Liver (tissue), 9 donors: ENCODE measurements around the gene ACSBG1. TPM values are rescaled to one million over a fixed set of nuclear protein-coding genes. Genes with fewer than 3 reads are reported as not detected.
"Not testable (repeated sequence)": the region's sequence is repeated elsewhere in the genome, so short reads cannot be mapped to it uniquely, and the experiment has no call there.

Experiments used
- DNase-seq: peaks from one replicate; pipeline ENCODE4 v3.0.0-alpha.2; 2017; ENCODE audit warnings: low spot score
- H3K27ac ChIP-seq, 2 donors: one replicate each; pipeline ENCODE4 v1.7.0; 2013; ENCODE audit warnings: inconsistent platforms in 2 of 2, low read length in 2 of 2, control low read depth in 1 of 2, low read depth in 1 of 2, mild to moderate bottlenecking in 1 of 2
- H3K27me3 ChIP-seq, 4 donors: one replicate each; pipeline versions ENCODE4 v1.6.1 to v1.7.0; 2013; ENCODE audit warnings: low read length in 3 of 4, inconsistent platforms in 1 of 4, mild to moderate bottlenecking in 1 of 4, moderate library complexity in 1 of 4; ENCODE audit not compliant: control insufficient read depth in 4 of 4, insufficient read depth in 4 of 4
- H3K36me3 ChIP-seq, 4 donors: one replicate each; pipeline versions ENCODE4 v1.6.1 to v1.7.0; 2013; ENCODE audit warnings: low read length in 3 of 4, mild to moderate bottlenecking in 3 of 4, low read depth in 1 of 4, moderate library complexity in 1 of 4; ENCODE audit not compliant: control insufficient read depth in 4 of 4, insufficient read depth in 3 of 4
- H3K4me1 ChIP-seq, 4 donors: one replicate each; pipeline versions ENCODE4 v1.6.1 to v1.7.0; 2013; ENCODE audit warnings: low read length in 3 of 4, mild to moderate bottlenecking in 3 of 4, moderate library complexity in 1 of 4; ENCODE audit not compliant: control insufficient read depth in 4 of 4, insufficient read depth in 4 of 4
- H3K4me3 ChIP-seq, 3 donors: one replicate each; pipeline versions ENCODE4 v1.6.1 to v1.7.0; 2013; ENCODE audit warnings: low read length in 3 of 3, control low read depth in 1 of 3, low read depth in 1 of 3, mild to moderate bottlenecking in 1 of 3
- H3K9ac ChIP-seq, 2 donors: one replicate each; pipeline ENCODE4 v1.7.0; 2013; ENCODE audit warnings: low read length in 2 of 2, mild to moderate bottlenecking in 2 of 2, moderate library complexity in 2 of 2, control low read depth in 1 of 2, low read depth in 1 of 2
- H3K9me3 ChIP-seq, 4 donors: one replicate each; pipeline versions ENCODE4 v1.6.1 to v1.7.0; 2013; ENCODE audit warnings: low read length in 3 of 4; ENCODE audit not compliant: control insufficient read depth in 4 of 4
- FOXA1 ChIP-seq: IDR thresholded peaks from 2 replicates; pipeline ENCODE4 v1.6.1; 2016; ENCODE audit warnings: antibody characterized with exemption
- HNF4G ChIP-seq: IDR thresholded peaks from 2 replicates; pipeline ENCODE4 v1.6.1; 2016; ENCODE audit warnings: antibody characterized with exemption
- NR2F2 ChIP-seq: IDR thresholded peaks from 2 replicates; pipeline ENCODE4 v1.6.1; 2016; ENCODE audit warnings: antibody characterized with exemption
- TAF1 ChIP-seq: conservative IDR thresholded peaks from 2 replicates; pipeline ENCODE4 v1.6.1; 2016; ENCODE audit warnings: antibody characterized with exemption, mild to moderate bottlenecking
- WGBS: extraction: QIAGEN DNeasy Blood & Tissue Kit; methylation state at CpG from one replicate; pipeline ENCODE4 v1.1.7; 2013; 5-methylcytosine and 5-hydroxymethylcytosine counted together
- polyA plus RNA-seq, 2 donors: library from polyadenylated mRNA; stranded (reverse) in 1 of 2; unstranded in 1 of 2; fragments of 200-250 nt in 1 of 2; fragments of >200 nt in 1 of 2; fragmentation: Nextera tagmentation in 1 of 2; extraction: Ambion mirVana in 1 of 2; gene quantifications; one replicate each; pipeline versions ENCODE4 v1.2.1 to v1.2.3, GENCODE V29; 2013 to 2015
- total RNA-seq, 2 donors: library from RNA; depleted of rRNA; stranded (reverse); fragments of >200 nt; gene quantifications; one replicate each; pipeline ENCODE4 v1.2.3, GENCODE V29; 2014
- TF ChIP-seq, protein P1 (sequence below): IDR thresholded peaks from 2 replicates; pipeline ENCODE4 v1.6.1; 2016; ENCODE audit warnings: antibody characterized with exemption
- TF ChIP-seq, protein P2 (sequence below): IDR thresholded peaks from 2 replicates; pipeline ENCODE4 v1.6.1; 2016; ENCODE audit warnings: antibody characterized with exemption
- TF ChIP-seq, protein P3 (sequence below): IDR thresholded peaks from 2 replicates; pipeline ENCODE4 v1.6.1; 2016; ENCODE audit warnings: antibody characterized with exemption, mild to moderate bottlenecking
- donor health status: healthy.
- donor health status: healthy.
- donor health status: healthy.
- donor health status: healthy.
- donor health status: healthy.

ACSBG1 gene
- total and polyA plus RNA-seq, 4 donors, result under 0.01 to 3.8 (median 0.15) TPM

DNA sequence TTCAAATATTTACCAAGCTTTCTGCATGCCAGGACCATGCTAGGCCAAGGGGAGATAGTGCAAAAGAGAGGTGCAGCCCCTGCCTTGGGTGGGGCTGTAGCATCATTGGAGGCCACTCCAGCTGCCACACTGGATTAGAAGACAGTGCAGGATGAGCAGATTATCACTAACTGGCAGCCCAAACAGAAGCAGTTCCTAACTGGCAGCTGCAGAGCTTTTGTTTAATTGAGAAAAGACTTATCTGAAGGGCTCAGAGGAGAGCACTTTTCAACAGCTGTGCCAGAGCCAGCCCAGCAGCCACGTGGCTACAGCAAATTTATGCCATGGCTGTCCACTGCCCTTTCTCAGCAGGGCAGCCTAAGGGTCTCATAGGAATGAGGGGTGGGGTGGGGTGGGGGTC lies 13.5 kb upstream of the ACSBG1 start:
- Histone ChIP-seq H3K4me1 (no peaks in the 10 kb centered on the region), H3K9me3 (no peaks in the 10 kb centered on the region), H3K4me3 (no peak overlapping the region), H3K9ac (no peak overlapping the region), H3K27ac (no peak overlapping the region), H3K36me3 (no peaks in the 10 kb centered on the region), H3K27me3 (no peaks in the 10 kb centered on the region)
- 79% methylated on average over 1 of the region's 1 CpG for WGBS
- TF ChIP-seq NR2F2 (no peak), HNF4G (no peak), TAF1 (no peak), FOXA1 (no peak)
- TF ChIP-seq, protein P1, sequence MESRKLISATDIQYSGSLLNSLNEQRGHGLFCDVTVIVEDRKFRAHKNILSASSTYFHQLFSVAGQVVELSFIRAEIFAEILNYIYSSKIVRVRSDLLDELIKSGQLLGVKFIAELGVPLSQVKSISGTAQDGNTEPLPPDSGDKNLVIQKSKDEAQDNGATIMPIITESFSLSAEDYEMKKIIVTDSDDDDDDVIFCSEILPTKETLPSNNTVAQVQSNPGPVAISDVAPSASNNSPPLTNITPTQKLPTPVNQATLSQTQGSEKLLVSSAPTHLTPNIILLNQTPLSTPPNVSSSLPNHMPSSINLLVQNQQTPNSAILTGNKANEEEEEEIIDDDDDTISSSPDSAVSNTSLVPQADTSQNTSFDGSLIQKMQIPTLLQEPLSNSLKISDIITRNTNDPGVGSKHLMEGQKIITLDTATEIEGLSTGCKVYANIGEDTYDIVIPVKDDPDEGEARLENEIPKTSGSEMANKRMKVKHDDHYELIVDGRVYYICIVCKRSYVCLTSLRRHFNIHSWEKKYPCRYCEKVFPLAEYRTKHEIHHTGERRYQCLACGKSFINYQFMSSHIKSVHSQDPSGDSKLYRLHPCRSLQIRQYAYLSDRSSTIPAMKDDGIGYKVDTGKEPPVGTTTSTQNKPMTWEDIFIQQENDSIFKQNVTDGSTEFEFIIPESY, result no peak
- TF ChIP-seq, protein P2, sequence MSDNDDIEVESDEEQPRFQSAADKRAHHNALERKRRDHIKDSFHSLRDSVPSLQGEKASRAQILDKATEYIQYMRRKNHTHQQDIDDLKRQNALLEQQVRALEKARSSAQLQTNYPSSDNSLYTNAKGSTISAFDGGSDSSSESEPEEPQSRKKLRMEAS, result no peak
- TF ChIP-seq, protein P3, sequence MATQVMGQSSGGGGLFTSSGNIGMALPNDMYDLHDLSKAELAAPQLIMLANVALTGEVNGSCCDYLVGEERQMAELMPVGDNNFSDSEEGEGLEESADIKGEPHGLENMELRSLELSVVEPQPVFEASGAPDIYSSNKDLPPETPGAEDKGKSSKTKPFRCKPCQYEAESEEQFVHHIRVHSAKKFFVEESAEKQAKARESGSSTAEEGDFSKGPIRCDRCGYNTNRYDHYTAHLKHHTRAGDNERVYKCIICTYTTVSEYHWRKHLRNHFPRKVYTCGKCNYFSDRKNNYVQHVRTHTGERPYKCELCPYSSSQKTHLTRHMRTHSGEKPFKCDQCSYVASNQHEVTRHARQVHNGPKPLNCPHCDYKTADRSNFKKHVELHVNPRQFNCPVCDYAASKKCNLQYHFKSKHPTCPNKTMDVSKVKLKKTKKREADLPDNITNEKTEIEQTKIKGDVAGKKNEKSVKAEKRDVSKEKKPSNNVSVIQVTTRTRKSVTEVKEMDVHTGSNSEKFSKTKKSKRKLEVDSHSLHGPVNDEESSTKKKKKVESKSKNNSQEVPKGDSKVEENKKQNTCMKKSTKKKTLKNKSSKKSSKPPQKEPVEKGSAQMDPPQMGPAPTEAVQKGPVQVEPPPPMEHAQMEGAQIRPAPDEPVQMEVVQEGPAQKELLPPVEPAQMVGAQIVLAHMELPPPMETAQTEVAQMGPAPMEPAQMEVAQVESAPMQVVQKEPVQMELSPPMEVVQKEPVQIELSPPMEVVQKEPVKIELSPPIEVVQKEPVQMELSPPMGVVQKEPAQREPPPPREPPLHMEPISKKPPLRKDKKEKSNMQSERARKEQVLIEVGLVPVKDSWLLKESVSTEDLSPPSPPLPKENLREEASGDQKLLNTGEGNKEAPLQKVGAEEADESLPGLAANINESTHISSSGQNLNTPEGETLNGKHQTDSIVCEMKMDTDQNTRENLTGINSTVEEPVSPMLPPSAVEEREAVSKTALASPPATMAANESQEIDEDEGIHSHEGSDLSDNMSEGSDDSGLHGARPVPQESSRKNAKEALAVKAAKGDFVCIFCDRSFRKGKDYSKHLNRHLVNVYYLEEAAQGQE, result no peak
- peak; percentile 44 for DNase-seq

DNA sequence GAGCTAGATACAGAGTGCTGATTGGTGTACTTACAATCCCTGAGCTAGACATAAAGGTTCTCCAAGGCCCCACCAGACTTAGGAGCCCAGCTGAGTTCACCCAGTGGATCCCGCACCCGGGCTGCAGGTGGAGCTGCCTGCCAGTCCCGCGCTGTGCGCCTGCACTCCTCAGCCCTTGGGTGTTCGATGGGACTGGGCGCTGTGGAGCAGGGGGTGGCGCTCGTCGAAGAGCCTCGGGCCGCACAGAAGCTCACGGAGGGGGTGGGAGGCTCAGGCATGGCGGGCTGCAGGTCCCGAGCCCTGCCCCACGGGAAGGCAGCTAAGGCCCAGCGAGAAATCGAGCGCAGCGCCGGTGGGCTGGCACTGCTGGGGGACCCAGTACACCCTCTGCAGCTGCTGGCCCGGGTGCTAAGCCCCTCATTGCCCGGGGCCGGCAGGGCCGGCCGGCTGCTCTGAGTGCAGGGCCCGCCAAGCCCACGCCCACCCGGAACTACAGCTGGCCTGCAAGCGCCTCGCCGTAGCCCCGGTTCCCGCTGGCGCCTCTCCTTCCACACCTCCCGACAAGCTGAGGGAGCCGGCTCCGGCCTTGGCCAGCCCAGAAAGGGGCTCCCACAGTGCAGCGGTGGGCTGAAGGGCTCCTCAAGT lies 11.7 kb upstream of the ACSBG1 start:
- not testable (repeated sequence) for H3K9ac ChIP-seq, H3K4me3 ChIP-seq, H3K36me3 ChIP-seq, H3K27ac ChIP-seq, DNase-seq, H3K4me1 ChIP-seq, H3K27me3 ChIP-seq, H3K9me3 ChIP-seq
- WGBS, result 95% methylated on average over 39 of the region's 39 CpGs

DNA sequence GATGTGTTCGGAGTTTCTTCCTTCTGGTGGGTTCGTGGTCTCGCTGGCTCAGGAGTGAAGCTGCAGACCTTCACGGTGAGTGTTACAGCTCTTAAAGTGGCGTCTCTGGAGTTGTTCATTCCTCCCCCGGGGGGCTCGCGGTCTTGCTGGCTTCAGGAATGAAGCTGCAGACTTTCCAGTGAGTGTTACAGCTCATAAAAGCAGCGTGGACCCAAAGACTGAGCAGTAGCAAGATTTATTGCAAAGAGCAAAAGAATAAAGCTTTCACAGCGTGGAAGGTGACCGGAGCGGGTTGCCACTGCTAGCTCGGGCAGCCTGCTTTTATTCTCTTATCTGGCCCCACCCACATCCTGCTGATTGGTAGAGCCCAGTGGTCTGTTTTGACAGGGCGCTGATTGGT lies 11.0 kb upstream of the ACSBG1 start:
- not testable (repeated sequence) for H3K27ac ChIP-seq, H3K9me3 ChIP-seq, H3K36me3 ChIP-seq, DNase-seq, H3K4me3 ChIP-seq, H3K27me3 ChIP-seq, H3K9ac ChIP-seq, H3K4me1 ChIP-seq
- WGBS, result 93% methylated on average over 14 of the region's 14 CpGs
